NCI-H2227 treated with DMSO at 0.1 percent for 48 hours (cell line): ENCODE data around the gene TDRD7.

Experiments
- DNase-seq: peaks from one replicate; lab custom pipeline; 2025; lab: John Stamatoyannopoulos, UW

TDRD7 gene

GRCh38 chr9:97386733-97387503 lies 25.0 kb upstream of the TDRD7 start:
- DNase-seq = peak; percentile 4

GRCh38 chr9:97387504-97387886 lies 24.4 kb upstream of the TDRD7 start:
- DNase-seq = no peak

GRCh38 chr9:97387936-97388684 lies 23.8 kb upstream of the TDRD7 start:
- DNase-seq = no peak

GRCh38 chr9:97388721-97389238 lies 23.1 kb upstream of the TDRD7 start:
- no peak for DNase-seq

GRCh38 chr9:97389249-97389648 lies 22.6 kb upstream of the TDRD7 start:
- DNase-seq = no peak

GRCh38 chr9:97390791-97391406 lies 21.0 kb upstream of the TDRD7 start:
- DNase-seq = no peak

- no peak for DNase-seq
These were observed 17.0 kb upstream of the TDRD7 start for GRCh38 chr9:97394881-97395280.

- DNase-seq = no peak
These were observed 16.2 kb upstream of the TDRD7 start for GRCh38 chr9:97395745-97396144.

GRCh38 chr9:97396256-97396655 lies 15.6 kb upstream of the TDRD7 start:
- DNase-seq = no peak

GRCh38 chr9:97397220-97397619 lies 14.7 kb upstream of the TDRD7 start:
- DNase-seq = no peak

GRCh38 chr9:97398999-97399758 lies 12.7 kb upstream of the TDRD7 start:
- no peak for DNase-seq

- DNase-seq = no peak
These were observed 8.1 kb upstream of the TDRD7 start for GRCh38 chr9:97403746-97404316.

GRCh38 chr9:97405551-97405950 lies 6.3 kb upstream of the TDRD7 start:
- DNase-seq = no peak

- DNase-seq = no peak
These were observed 5.2 kb upstream of the TDRD7 start for GRCh38 chr9:97406620-97407177.

GRCh38 chr9:97408562-97408961 lies 3.3 kb upstream of the TDRD7 start:
- no peak for DNase-seq

GRCh38 chr9:97411440-97411788 lies 482 bp upstream of the TDRD7 start:
- no peak for DNase-seq

- no peak for DNase-seq
These were observed 910 bp downstream of the TDRD7 start for GRCh38 chr9:97412626-97413385.

GRCh38 chr9:97413462-97413861 lies 1.6 kb downstream of the TDRD7 start:
- no peak for DNase-seq

- no peak for DNase-seq
These were observed 3.2 kb downstream of the TDRD7 start for GRCh38 chr9:97415146-97415545.

- no peak for DNase-seq
These were observed 7.0 kb downstream of the TDRD7 start for GRCh38 chr9:97418880-97419279.
